Endothelial cell of umbilical vein (primary cell): ENCODE measurements around the gene STXBP5L. TPM values are rescaled to one million over a fixed set of nuclear protein-coding genes. Genes with fewer than 3 reads are reported as not detected.

Source experiments
- microRNA-seq: library from miRNA; unstranded; fragments of <30 nt; microRNA quantifications from one replicate; pipeline ENCODE4 v1.2.0, GENCODE V29; 2021; ENCODE audit warnings: borderline number of aligned reads, borderline replicate concordance
- polyA plus RNA-seq, 4 experiments: library from polyadenylated mRNA; depleted of rRNA in 3 of 4; stranded (reverse) in 3 of 4; unstranded in 1 of 4; fragments of >200 nt; gene quantifications; 2 replicates each; pipeline versions ENCODE4 v1.2.1 to v1.2.3, GENCODE V29; 2011 to 2012; ENCODE audit warnings: missing spikeins in 1 of 4
- small RNA-seq: library from RNA; depleted of rRNA; stranded (forward); fragments of <200 nt; gene quantifications from one replicate; pipeline ENCODE3, GENCODE V24; 2012; ENCODE audit warnings: low replicate concordance, low read depth; ENCODE audit not compliant: insufficient read depth, insufficient read length
- total RNA-seq: library from RNA; stranded (reverse); gene quantifications from 2 replicates; pipeline ENCODE4 v1.2.3, GENCODE V29; 2021

STXBP5L gene
- total and polyA plus RNA-seq, 2 donors (not counting 3 experiments of a cell fraction or from before 2014, with no cell fraction given), result not detected

Small RNAs within 50 kb of the gene (microRNA-seq; reads per million reads assigned to microRNA genes)
- gene MIR5682, result not detected

Small RNAs within 50 kb of the gene (small RNA-seq; reads per million reads assigned to genes)
- gene MIR5682, result not detected

Other genes starting within 250 kb of the STXBP5L start
- gene HGD, start 226.0 kb upstream of the STXBP5L start, total RNA-seq, result 0.22 and 0.44 TPM in 2 replicates
- gene HGD, start 226.0 kb upstream of the STXBP5L start, polyA plus RNA-seq, result 0.18 and 0.33 TPM in 2 replicates
- 24.9 and 25.9 TPM in 2 replicates for gene RABL3, start 165.7 kb upstream of the STXBP5L start, total RNA-seq
- 2.6 and 4.3 TPM in 2 replicates for gene RABL3, start 165.7 kb upstream of the STXBP5L start, polyA plus RNA-seq
- gene GTF2E1, start 165.5 kb upstream of the STXBP5L start, total RNA-seq, result 25.5 and 27.7 TPM in 2 replicates
- 7.3 and 10.6 TPM in 2 replicates for gene GTF2E1, start 165.5 kb upstream of the STXBP5L start, polyA plus RNA-seq